T-helper 1 cell (primary cell): ENCODE results near the gene RNF152.
A peak's percentile ranks its signal among the peaks of the same experiment; 100 is the strongest.

ENCODE experiments used
- DNase-seq, 5 donors: peaks; one replicate each; pipeline ENCODE4 v3.0.0-alpha.2; 2012 to 2020

The RNF152 gene

DNA sequence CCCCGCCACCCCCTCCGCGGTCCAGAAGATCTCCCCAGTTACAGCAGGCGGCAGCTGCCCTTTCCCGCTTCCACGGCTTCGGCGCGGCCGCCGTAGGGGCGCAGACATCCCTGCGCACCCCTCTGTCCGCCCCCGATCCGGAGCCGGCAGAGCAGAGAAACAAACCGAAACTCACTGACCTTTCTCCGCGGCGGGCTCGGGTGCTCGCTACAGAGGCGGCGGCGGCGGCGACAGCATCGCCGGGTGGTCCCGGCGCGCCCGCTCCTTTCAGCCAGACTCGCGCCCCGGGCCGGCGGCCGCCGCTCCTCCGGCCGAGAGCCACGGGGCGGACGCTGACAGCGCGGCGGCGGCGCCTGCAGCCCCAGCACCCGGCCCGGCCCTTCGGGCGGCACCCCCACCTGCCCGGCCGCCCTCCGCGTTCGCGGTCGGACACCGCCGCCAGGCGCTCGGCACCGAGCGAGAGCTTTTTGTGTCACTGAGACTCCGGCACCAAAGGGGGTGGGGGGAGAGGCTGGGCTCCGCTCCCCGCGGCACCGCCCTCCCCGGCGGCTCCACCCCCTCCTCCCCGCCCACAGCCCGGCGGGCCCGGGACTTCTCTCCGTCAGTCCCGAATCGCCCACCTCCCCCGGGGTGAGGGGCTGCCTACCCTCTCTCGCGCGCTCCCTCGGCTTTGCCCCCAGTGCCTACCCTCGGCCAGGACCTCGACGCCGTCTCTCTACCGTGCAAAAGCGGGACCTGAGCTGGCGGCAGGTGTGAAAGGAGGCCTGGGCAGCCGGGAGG, 1.4 kb upstream of the RNF152 start:
- peak; percentile 32 to 62 (median 59) for DNase-seq

DNA sequence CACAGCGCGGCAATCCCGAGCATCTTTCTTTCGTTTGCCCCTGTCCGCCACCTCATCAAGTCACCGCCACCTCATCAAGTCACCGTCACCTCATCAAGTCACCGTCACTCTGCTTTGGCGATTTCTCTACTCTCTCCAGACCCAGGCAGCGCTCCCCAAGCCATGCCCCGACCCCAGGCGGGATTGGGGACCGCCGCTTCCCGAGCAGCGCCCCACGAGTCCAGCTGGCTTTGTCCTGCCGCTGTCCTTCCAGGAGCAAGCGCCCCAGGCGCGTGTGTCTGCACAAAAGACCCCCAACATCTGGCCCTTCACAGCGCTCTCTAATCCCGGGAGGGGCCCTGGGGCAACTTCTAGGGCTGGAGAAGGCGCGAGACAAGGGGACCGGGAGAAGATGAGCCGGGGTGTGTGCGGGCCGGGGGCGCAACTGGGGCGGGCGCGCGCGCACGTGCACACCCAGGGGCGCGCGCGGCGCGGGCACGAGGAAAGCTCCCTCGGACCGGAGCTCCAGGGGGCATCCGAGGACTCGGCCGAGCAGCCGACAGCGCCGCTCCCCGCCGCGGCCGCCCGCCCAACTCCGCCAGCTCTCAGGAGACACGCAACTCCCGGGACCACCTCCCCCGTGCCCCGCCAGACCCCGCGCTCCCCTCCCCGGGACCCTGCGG, 633 bp upstream of the RNF152 start:
- DNase-seq: peak in 3 of 5 donors; percentile 2 to 15 (median 14)

DNA sequence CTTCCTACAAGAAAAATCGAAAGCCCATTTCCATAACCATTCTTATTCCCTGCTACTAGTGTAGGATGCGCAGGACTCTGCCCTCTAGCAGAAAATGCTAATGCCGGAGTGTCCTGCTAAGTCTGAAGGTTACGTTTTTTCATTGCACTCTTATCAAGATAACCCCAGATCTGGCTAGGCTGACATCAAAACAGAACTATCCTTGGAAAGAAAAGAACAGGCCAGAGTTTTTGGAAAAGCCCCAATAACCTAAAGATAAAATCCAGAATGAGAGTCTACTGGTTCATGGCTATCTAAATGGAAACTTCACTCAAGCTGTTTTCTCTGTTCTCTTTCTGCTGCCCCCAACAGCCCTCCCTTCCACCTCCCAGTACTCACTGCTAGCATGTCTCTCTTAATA, 913 bp downstream of the RNF152 start:
- DNase-seq: no peak

DNA sequence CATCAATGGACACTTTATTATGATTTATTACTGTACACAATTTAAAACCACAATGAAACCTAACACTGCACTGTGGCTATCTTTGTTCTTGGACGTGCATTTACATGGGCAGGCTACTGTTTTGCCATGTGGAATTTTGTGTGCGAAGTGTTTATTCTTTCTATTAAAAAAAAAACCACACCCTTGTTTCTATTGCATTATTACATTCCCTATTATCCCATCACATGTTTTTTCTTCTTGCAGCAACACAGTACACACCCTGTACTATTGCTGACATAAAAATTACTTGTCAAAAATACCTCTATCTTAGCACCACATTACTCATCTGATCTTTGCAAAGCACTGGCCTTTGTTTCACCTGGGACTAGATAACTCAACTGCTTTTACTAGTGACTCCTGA, 1.5 kb downstream of the RNF152 start:
- DNase-seq: no peak

DNA sequence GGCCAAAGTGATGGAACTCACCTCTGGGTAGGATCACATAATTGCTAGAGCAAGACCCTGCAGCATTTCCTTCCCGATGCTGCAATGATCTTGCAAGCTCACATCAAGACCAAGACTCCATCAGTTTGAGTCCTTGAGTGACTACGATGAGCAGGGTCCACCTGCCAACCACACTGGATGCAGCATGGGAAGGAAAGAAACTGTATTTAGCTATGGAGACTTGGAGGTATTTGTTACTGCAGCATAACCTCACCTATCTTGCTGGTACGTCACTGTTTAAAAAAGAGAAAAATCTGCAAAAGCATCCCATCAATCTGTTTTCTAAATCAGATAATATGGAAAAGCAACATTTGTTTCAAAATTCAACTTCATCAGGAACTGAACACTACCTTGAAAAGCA, 2.5 kb downstream of the RNF152 start:
- no peak for DNase-seq

DNA sequence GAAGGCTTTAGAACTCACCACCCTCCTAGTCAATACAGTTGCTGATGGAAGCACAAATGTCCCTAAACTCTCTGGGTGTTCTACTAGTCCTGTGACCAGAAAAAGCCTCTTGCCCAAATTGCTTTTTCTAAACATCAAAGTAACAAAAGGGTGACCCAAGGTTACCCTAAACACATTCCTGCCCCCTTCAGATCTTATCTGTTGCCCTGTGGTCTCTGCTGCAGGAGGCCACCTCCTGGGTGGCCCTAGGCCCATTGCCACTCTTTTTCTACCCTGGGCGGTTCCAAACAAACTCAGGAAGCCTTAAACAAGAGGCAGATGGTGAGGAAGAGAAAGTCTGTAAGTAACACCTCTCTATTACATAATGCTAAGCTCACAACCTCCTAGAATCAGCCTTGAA, 3.3 kb downstream of the RNF152 start:
- DNase-seq: no peak

DNA sequence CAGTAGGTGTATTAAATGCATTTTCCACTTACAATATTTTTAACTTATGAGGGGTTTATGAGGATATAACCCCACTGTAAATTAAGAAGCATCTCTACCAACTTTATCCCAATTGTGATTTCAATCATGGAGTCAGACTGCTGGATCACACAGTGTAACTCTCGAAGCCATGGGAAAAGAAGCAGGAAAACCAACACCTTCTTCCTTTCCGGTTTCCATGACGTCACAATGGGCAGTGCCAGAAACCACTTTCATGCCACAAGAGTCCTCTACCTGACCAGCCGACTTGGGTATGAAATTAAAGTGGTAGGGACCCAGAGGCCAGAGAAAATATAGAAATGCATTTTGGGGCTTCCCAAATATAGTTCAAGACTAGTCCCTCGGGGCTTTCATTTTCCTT, 4.2 kb downstream of the RNF152 start:
- DNase-seq: no peak

DNA sequence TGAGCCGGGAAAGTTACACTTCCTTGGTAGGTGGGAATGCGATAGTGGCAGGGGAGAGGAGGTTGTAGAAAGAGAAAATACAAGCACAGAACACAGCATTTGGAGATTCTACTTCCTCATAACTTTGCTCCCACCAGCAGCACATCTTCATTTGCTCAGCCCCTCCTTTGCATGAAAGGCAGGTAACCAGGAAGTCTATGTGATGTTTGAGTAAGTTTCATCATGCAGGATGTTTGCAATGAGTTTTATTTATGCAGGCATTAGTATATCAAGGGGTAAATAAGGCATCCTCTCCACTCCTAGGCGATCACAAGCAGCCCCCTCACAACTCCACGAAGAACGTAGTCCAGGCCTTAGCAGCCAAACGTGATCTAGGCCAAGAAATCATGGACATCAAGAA, 5.0 kb downstream of the RNF152 start:
- no peak for DNase-seq

DNA sequence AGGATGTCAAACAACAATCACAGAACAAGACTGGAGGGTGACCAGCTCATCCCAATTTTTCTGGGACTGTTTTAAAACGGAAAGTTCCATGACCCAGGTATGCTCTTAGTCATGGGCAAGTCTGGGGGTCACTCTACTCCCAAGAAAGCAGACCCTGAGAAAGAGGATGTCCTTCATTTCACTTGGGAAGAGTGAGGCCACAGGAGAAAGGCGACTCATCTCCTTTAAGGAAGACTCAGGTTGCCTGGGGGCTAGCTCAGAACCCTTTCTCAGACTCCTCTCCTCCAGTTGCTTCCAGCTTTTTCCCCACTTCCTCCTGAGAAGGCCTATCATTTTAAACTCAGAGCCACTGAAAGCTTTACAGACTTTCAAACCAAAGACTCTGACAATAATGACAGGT, 9.3 kb downstream of the RNF152 start:
- no peak for DNase-seq

DNA sequence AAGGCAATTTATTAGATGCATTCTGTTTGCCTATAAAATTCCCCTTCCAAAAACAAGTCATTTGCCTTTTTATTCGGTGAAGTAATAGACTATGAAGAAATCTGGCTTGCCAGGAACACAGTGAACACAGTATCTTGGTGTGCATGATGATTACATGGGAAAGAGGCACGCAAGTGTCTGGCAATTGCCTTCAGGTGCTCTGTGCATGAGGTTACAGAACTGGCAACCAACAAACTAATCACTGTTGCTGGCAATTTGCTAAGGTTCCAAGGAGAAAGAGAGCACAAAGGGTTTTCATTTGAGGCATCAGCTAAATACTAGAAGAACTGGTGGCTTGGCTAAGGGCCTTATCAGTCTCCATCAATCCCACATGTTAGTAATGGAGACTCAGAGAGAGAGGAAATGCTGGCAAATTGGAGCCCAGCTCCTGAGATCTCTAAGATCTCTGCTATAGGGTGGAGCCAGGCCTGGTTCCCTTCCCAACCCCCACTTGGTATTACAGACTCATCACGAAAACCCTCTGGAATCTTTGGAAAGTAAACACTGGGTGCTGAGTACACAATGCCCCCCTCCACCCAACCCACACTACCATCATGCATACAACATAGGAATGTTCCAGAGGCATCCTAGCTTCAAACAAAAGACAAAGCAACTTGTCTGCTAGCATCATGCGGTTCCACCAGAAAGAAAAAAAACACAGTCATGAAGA, 10.4 kb downstream of the RNF152 start:
- no peak for DNase-seq

DNA sequence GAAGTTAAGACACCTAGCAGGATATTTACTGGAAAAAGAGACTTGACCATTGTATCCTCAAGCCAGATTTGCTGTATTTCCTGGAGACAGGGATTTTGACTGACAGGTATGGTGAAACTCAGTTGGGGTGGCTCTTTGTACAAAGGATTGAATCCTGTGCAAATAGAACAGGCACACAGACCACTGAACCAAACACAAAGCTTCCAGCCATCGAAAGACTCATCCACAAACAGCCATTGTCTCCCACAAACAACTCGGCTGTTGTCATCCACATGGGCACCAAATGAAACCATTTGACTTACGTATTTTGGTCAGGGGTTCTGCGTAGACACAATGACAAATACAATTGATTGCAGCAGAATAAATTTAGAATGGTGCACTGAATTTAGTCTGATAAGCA, 15.9 kb downstream of the RNF152 start:
- no peak for DNase-seq

DNA sequence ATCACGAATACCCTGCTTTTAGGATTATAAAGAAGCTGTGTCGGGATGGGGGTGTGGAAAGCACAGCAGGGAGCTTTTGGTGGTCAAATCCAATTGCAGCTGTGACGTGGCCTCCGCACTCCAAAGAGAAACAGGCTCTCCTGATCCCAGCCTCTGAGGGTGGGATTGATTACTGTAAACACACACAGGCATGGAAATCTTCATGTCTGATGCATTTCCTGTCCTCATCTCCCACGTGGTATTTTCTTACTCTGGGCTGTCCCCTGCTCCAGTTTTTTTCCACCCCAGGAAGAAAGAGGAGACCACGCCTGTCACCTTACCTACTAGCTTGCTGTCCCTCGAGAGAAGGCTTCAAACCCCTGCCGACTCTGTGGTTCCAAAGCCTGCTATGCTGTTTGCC, 22.7 kb downstream of the RNF152 start:
- no peak for DNase-seq

DNA sequence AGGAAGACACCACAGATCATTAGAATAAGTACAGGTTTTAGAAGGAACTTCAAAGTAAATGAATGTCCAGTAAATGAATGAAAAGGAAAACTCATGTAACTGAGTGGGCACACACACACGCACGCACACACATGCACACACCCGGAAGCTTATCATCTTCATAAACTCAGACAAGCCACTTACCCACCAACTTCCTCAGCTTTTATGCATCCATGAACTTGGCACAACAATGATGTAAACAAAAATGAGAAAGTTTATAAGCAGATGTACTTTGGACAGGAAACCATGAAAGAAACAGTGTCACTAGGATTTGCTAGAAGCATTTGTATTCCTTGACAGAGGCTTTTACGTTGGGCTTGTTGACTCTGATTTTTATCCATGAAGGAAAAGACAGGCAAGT, 23.2 kb downstream of the RNF152 start:
- DNase-seq: no peak

DNA sequence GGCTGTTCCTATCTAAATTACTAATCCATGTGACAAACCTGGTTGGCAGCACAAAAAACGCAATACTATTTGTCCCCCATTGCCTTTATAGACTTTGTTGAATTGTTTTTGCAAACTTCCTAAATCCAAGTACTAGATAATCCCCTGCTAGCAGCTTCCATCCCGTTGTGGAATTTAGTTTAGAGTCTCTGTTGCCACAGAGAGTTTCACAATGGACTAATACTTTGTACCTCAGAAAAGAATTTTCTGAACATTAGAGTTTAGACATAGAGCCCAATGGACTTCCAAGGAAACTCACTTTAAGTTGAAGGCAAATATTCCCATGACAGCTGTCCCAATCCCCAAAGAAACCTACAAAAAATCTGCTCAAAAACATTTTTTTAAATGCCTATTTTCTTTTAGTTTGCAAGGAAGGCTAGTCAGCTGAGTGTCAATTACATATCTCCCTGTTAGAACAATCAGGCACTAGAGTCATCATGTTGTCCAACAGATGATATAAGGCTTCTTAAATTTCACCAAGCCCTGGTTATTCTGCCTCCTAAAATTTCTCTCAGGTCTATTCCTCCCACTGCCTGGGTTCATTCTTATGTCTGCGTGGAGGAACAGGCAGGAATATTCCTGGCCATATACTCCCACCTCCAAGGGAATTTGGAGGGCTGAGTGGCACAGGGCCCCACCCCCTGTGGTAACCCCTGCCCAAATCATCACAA, 27.2 kb downstream of the RNF152 start:
- no peak for DNase-seq

DNA sequence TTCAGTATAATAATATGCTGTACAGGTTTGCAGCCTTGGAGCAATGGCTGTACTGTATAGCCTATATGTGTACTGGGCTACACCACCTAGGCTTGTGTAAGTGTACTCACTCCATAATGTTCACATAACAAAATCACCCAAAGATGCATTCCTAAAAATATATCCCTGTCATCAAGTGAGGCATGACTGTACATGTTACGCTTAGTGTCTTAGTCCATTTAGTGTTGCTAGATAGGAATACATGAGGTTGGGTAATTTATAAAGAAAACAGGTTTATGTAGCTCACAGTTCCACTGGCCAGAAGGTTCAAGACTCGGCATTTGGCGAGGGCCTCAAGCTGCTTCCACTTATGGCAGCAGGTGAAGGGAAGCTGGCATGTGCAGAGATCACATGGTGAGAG, 31.4 kb downstream of the RNF152 start:
- no peak for DNase-seq

DNA sequence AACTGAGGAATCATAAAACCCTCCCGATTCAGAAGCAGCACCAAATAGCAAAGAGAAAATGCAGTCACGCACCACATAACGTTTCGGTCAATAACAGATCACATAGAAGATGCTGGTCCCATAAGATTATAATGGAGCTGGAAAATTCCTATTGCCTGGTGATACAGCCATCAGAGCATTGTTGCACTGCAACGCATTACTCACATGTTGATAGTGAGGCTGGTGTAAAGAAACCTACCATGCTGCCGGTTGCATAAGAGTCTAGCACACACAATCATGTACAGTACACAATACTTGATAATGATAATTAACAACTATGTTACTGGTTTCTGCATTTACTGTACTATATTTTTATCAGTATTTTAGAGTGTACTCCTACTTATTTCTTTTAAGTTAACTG, 32.5 kb downstream of the RNF152 start:
- no peak for DNase-seq

DNA sequence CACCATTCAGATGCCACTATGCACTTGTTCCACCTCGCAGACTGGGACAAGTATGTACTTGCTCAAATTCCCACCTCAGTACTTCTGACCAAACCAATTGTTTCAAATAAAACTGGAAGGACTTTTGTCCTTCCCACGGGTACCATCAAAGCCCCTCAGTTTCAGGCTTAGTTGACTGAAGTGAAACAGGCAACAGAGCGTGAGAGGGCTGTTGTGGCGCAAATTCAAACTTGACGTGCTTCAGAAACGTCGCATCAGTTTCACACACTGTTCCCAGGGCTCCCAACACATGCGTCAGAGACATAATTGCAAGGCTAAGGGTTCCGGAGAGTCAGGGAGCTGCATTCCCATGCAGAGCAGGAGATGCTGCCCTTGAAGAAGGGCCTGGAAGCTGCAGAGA, 33.7 kb downstream of the RNF152 start:
- no peak for DNase-seq

DNA sequence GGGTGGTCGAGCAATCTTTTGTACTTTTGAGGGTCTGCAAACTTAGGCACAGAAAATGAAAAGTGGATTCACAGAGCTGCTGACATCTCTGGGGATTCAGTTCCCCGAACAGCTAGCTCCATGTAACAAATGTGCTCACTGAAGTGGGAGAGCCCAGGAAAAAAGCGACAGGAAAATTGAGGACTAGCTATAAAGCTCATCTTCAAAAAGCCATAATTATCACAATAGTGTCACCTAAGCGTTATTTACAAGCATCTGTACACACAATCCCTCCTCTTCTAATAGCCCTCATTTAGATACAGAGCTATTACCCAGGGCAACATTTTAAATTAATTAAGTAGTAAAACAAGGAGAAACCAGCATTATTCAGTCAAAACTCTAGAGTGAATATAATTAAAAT, 36.1 kb downstream of the RNF152 start:
- no peak for DNase-seq

DNA sequence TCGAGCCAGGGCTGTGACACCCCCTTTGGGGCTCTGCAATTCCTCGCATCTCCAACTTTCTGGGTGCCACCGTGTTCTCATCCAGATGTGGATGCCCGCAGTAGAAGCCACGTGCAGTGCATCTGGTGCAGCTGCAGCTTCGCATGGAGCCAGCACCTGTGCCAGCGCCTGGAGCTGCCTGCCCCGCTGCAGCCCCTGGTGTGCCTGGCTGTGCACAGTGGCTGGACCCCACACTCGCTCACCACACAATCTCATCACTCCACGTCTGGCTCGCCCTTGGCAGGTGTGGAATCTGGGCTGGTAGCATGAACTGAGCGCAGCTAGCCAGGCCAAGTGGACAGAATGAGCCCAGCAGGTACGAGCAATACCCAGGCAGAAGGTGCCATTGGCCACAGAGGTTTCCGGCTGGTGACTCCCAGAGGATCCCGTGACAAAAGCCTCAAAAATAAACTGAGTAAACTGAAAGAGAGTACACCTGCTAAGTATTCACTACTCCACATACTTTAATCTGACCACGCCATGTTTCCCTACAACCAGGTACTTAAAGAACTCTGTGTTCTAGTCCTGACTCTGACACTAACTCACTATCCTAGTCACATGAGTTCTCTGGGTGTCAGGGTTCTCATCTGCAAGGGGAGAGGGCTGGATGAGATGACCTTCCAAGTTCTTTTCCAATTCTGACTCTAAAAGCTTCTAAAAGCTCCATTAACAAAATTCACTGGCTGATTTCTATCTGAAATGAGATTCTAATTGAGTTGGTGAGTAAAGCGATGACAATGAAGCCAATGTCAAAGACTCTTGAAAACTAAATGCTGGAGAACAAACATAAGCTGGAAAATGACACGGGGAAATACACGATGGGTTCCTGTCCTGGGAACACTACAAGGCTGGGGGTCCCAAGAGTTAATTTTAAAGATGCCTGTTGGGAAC, 37.1 kb downstream of the RNF152 start:
- no peak for DNase-seq

DNA sequence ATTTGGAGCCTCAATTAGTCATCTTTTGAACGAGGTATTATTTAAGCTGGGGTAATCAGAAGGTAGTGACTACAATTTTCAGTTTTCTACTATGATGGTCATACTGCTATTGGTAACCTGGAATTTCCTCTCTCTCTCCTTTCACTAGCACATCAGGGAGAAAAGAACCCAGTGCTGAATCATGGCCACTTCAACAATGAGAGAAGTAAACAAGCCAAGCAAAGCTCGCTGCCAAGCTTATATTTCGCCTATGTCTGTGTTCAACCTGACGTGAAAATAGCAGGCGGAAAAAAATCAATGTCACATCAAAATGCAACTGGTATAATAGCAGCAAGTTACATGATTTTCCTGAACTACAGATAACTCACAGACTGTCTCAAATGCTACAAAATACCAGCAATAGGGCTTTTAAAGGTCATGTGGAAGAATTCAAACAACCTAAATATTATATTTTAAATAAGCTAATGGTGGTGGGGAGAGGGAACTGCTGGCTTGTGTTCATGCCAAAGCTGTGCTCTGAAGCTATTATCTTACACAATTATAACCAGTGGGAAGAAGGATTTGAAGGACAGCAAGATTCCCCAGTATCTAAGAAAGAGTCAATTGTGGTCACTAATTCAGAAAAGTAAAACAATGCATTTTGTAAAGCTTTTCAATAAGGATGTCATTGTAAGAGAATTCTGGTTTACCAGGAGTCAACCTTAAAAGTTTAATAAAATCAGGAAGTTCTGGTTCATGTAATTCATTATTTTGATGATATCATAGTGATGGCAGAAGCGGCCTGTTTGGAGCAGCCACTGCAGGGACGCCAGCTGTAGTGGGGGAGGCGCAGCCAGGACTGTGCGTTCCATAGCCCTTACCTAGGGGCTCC, 38.0 kb downstream of the RNF152 start:
- no peak for DNase-seq

DNA sequence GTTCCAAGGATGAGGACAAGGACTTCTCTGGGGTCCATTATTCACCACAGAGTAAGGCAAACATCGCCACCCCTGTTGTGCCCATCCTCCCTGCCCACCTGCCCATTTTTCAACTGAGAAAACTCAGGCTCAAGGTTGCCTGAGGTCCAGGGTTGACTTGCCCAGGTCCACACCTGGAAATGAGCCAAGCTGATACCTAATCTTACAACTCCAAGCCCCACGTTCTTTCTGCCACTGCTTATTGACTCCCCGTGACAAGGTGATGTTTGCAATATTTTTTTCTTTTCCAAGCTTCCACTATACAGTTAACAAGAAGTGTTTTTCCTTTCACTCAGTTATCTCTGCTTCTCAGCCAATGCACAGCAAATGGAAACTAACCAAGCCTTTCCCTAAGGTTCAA, 39.0 kb downstream of the RNF152 start:
- DNase-seq: no peak
